GM20000 (cell line): ENCODE measurements around the gene DDX18.
"Not testable (repeated sequence)": the region's sequence is repeated elsewhere in the genome, so short reads cannot be mapped to it uniquely, and the experiment has no call there.

ENCODE experiments used
- DNase-seq: peaks from one replicate; pipeline ENCODE4 v3.0.0; 2012; ENCODE audit warnings: low spot score
- CTCF ChIP-seq: IDR thresholded peaks from 2 replicates; pipeline ENCODE4 v1.5.1; 2012; ENCODE audit warnings: mild to moderate bottlenecking, control low read depth; ENCODE audit errors: extremely low read depth, missing control alignments

Gene DDX18

GRCh38 chr2:117786520-117786919, 28.0 kb upstream of the DDX18 start:
- DNase-seq: no peak
- no peak for TF ChIP-seq CTCF

- no peak for DNase-seq
- TF ChIP-seq CTCF: no peak
These were observed 25.0 kb upstream of the DDX18 start for GRCh38 chr2:117789505-117789904.

- DNase-seq: no peak
- TF ChIP-seq CTCF: no peak
These were observed 19.8 kb upstream of the DDX18 start for GRCh38 chr2:117794668-117795067.

GRCh38 chr2:117801826-117802225, 12.7 kb upstream of the DDX18 start:
- no peak for DNase-seq
- TF ChIP-seq CTCF: no peak

GRCh38 chr2:117803644-117804325, 10.7 kb upstream of the DDX18 start:
- DNase-seq: not testable (repeated sequence)

- no peak for DNase-seq
- no peak for TF ChIP-seq CTCF
These were observed 2.0 kb upstream of the DDX18 start for GRCh38 chr2:117812443-117812842.

GRCh38 chr2:117815946-117816345, 1.5 kb downstream of the DDX18 start:
- no peak for TF ChIP-seq CTCF
- DNase-seq: no peak

GRCh38 chr2:117818921-117819320, 4.4 kb downstream of the DDX18 start:
- no peak for TF ChIP-seq CTCF
- DNase-seq: no peak
